Motor neuron (in vitro differentiated cells): ENCODE results near the gene SYTL3. TPM values are rescaled to one million over a fixed set of nuclear protein-coding genes. Genes with fewer than 3 reads are reported as not detected.
A peak's percentile ranks its signal among the peaks of the same experiment; 100 is the strongest.
"Not testable (repeated sequence)": the region's sequence is repeated elsewhere in the genome, so short reads cannot be mapped to it uniquely, and the experiment has no call there.

Experiments used
- ATAC-seq, 8 experiments: fragments of 200-7000 bp; cut with Tn5 transposase; replicated peaks in 6 of 8; 2 replicates each; pipeline ENCODE4 v1.8.0; 2021; ENCODE audit warnings: mild to moderate bottlenecking in 8 of 8, moderate library complexity in 8 of 8
- H3K27ac ChIP-seq, 2 donors: fragments of 250-450 bp; sonication (Bioruptor Pico); 2 replicates each; pipeline ENCODE4 v1.9.0; 2021; ENCODE audit warnings: antibody characterized with exemption in 2 of 2, mild to moderate bottlenecking in 2 of 2, moderate library complexity in 1 of 2
- H3K4me1 ChIP-seq, 2 donors: fragments of 250-450 bp; sonication (Bioruptor Pico); replicated peaks in 1 of 2; 2 replicates each; pipeline ENCODE4 v1.6.1; 2021; ENCODE audit warnings: antibody characterized with exemption in 2 of 2, mild to moderate bottlenecking in 2 of 2, moderate library complexity in 1 of 2
- H3K4me3 ChIP-seq, 5 donors: fragments of 250-450 bp; sonication (Bioruptor Pico); 2 replicates each; pipeline ENCODE4 v1.9.0; 2021; ENCODE audit warnings: antibody characterized with exemption in 5 of 5, mild to moderate bottlenecking in 5 of 5, moderate library complexity in 4 of 5
- WGBS, 10 experiments: fragments of 450-650 bp; shearing (Covaris generic); methylation state at CpG; one replicate each; pipeline ENCODE4 v1.0.0; 2022; 5-methylcytosine and 5-hydroxymethylcytosine counted together
- in situ Hi-C, 9 experiments: fragments of 400-800 bp; cut with MboI; loops; one replicate each; pipeline ENCODE4 v1.15.0; 2021; ENCODE audit warnings: low sequenced_read_pairs in 9 of 9, low pct_unique_long_range_greater_than_20kb in 2 of 9; ENCODE audit not compliant: unreplicated experiment in 9 of 9
- total RNA-seq, 8 experiments: library from RNA; unstranded; fragments of 300-600 nt; gene quantifications; 2 replicates each; pipeline versions ENCODE4 v1.2.3 to v1.2.4, GENCODE V29; 2022

The SYTL3 gene
- total RNA-seq, 8 experiments from 2014 or later = 0.52 to 15.5 (median 1.3) TPM

- no peak overlapping the region for H3K27ac ChIP-seq
- H3K4me1 ChIP-seq = peaks cover 0 to 5% of the 10 kb centered on the region in 2 donors
- in situ Hi-C loops = no loop called here
- H3K4me3 ChIP-seq = no peak overlapping the region
- ATAC-seq = no peak
- 79 to 100% (median 94%) methylated on average over 1 to 9 of the region's 20 CpGs; no CpG with 5 or more reads in 4 of the 10 experiments for WGBS, 10 experiments
Measured at GRCh38 chr6:158627168-158627939, 22.5 kb upstream of the SYTL3 start.

DNA sequence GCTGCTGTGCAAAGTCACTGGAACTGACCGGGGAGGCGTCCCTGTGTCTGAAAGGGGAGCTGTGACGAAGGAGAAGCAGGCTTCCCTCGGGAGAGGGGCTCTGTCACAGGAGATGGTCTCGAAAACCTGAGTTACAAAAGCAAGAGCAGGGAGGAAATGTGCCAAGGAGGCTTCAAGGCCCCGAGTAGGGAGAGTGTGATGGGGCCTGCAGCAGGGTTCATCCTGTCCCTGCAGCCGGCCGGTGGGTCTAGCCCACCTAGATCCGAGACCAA, 22.0 kb upstream of the SYTL3 start:
- ATAC-seq = no peak
- in situ Hi-C loops = no loop called here
- Histone ChIP-seq H3K4me1 (peaks cover 0 to 5% of the 10 kb centered on the region in 2 donors), H3K4me3 (no peak overlapping the region), H3K27ac (no peak overlapping the region)
- WGBS, 10 experiments = 83 to 88% (median 87%) methylated on average over 2 to 6 of the region's 9 CpGs; no CpG with 5 or more reads in 7 of the 10 experiments

DNA sequence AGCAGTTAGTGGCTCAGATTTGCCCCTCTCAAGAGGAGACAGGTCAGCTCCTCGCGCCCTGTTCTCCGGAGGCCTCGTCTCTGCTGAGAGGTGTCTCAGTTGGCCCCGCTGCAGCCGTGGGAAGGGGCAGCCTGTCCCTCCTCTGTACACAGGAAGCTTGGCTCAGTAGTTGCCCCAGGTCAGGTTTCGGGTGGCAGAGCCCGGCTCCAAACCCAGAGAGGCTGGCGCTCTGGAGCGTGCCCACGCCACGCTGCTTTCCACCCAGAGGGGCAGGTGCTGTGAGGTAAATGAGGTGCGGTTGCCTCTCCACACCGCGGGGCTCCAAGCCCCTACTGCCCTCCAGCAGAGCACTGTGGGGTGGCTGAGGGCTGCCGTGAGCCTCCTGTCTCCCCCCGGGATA, 21.3 kb upstream of the SYTL3 start:
- in situ Hi-C loops = no loop called here
- WGBS, 10 experiments = 85 to 100% (median 93%) methylated on average over 1 to 4 of the region's 17 CpGs; no CpG with 5 or more reads in 6 of the 10 experiments

GRCh38 chr6:158629367-158630221, 20.3 kb upstream of the SYTL3 start:
- 45 to 94% (median 81%) methylated on average over 2 to 17 of the region's 20 CpGs for WGBS, 10 experiments
- no peak for ATAC-seq
- in situ Hi-C loops = no loop called here
- Histone ChIP-seq H3K27ac (no peak overlapping the region), H3K4me3 (no peak overlapping the region), H3K4me1 (peaks cover 0 to 5% of the 10 kb centered on the region in 2 donors)

More for the DNA sequence above, 21.3 kb upstream of the SYTL3 start:
- Histone ChIP-seq H3K27ac (no peak overlapping the region), H3K4me3 (no peak overlapping the region), H3K4me1 (peaks cover 0 to 5% of the 10 kb centered on the region in 2 donors)
- no peak for ATAC-seq

DNA sequence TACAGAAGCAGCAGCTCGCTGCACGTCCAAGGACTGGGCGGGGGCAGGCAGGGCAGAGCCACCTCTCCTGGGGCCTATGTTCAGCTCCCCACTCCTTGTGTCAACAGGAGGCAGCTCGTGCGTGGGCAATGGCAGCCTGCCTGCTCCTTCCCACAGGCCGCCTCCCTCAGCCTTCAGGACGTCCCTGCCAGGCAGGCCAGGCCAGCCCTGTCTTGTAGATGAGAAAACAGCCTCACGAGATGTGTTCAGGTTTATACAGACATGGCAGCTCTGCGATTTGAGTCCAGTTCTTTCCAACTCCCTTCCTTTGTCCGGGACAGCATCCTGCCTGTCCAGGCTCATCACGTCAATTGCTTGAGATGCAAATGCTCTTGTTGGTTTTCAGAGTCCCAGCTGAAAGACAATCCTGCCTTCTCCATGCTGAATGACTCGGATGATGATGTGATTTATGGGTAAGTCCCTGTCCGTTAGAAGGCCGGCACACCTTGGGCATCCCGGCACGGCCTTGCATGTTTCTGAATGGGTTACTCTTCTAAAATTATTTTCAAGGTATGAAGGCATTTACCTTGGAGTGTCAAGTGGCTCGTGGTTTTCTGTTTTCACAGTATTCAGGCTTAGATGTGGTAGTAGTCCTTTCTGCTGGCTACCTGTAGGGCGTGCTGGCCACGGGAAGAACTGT, 18.8 kb upstream of the SYTL3 start:
- Histone ChIP-seq H3K27ac (peak overlapping the region in 1 of 2 donors; percentile 44), H3K4me1 (peaks cover 0 to 5% of the 10 kb centered on the region in 2 donors), H3K4me3 (no peak overlapping the region)
- in situ Hi-C loops = no loop called here
- WGBS, 10 experiments = 30 to 90% (median 81%) methylated on average over 2 to 14 of the region's 19 CpGs; no CpG with 5 or more reads in 1 of the 10 experiments
- peak; percentile 35 to 70 (median 54) for ATAC-seq

DNA sequence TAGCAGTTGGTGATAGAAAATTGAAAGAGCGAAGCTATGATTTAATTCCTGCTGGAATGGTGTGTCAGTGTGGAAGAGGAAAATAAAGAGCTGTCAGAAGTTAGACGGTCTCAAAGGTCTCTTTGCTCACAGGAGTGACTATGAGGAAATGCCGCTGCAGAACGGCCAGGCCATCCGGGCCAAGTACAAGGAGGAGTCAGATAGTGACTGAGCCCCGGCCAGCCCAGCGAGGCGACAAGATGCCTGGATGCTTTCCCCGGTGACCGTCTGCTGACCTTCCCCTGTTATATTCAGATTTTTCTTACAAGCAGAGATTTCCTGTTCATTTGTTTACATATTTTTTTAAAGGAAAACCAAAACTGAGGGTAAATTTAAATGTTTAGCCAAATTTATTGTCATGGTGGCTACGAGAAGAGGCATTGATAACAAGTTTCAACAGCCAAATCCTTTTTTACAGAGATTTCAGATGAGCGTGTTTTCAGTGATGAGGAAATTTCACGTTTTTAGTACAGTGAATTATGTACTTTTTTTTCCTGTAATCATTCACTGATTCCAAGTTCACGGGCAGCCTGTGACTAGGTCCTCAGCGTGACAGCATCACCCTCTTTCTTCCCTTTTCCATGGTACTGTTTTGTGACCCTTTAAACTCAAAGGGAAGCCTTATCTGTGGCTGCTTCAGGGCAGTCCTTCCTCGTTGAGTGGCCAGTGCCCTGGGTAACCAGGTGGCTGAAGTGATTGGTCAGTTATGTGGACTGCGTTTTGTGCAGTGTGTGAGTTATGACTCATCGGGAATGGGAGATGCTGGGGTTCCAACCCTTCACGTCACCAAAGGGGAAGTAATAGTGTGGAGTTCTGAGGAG, 17.9 kb upstream of the SYTL3 start:
- H3K4me1 ChIP-seq = peaks cover 0 to 5% of the 10 kb centered on the region in 2 donors
- WGBS, 10 experiments = 7 to 94% (median 81%) methylated on average over 1 to 14 of the region's 19 CpGs
- in situ Hi-C loops = no loop called here
- peak overlapping the region in 1 of 2 donors; percentile 49 for H3K27ac ChIP-seq
- no peak overlapping the region for H3K4me3 ChIP-seq
- ATAC-seq = peak; percentile 27 to 82 (median 56)

GRCh38 chr6:158632538-158633119, 17.2 kb upstream of the SYTL3 start:
- in situ Hi-C loops, H3K27ac ChIP-seq, H3K4me1 ChIP-seq, H3K4me3 ChIP-seq: not testable (repeated sequence)
- peak in 1 of 8 experiments; percentile 46 for ATAC-seq
- 80 to 100% (median 100%) methylated on average over 1 to 3 of the region's 3 CpGs; no CpG with 5 or more reads in 3 of the 10 experiments for WGBS, 10 experiments

DNA sequence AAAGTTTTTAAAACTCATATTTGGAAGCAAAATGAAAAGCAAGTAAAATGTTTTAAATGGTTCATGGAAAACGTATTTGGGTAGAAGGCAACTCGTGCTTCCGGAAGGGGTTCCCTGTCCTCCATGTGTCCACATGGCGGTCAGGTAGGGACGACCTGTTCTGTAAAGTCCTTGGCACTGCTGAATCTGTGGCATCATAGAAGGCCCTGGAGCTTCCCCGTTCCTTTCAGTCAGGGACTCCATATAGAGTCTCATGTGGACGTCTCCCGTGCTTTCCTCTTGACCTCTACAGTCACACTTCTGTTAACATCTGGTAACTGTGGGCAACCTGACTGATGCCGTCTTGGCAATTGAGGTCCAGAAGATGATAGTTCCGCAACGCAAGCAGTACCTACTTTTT, 16.7 kb upstream of the SYTL3 start:
- H3K4me3 ChIP-seq = no peak overlapping the region

DNA sequence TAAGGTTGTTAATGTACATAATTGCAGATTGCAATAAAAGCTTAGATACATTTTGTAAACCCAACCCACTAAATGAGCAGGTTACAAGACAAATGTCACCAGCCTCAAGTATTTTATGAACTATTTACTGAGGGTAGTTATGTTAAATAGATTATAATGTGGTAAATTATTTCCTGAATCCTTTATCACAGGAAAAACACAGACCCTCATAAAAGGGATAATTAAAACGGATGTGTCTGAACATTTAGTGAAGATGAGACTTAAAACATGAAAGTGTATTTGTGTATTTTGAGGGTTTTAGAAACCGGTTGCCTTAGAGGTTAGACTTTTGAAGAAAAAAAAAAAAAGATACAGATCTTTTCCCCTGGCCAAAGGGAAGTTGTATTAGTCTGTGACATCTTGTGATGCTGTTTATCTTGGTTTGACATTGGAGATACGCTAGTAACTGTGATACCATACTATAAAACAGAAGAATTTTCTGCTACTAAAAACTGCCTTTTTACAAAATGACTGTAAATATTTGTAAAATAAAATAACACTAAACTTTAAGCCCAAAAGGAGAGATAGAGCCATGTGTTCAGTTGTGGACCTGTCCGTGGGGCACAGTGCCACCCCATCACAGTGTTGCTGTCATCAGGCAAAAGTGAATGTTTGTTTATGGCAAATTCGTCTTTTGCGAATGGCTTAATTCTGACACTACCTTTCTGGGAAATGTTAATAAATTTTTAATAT, 15.0 kb upstream of the SYTL3 start:
- Histone ChIP-seq H3K4me1 (peaks cover 0 to 5% of the 10 kb centered on the region in 2 donors), H3K4me3 (no peak overlapping the region), H3K27ac (no peak overlapping the region)
- in situ Hi-C loops = no loop called here
- 68 to 100% (median 94%) methylated on average over 2 to 6 of the region's 6 CpGs for WGBS, 10 experiments
- ATAC-seq = no peak

More for the DNA sequence above, 16.7 kb upstream of the SYTL3 start:
- in situ Hi-C loops = no loop called here
- Histone ChIP-seq H3K4me1 (peaks cover 0 to 5% of the 10 kb centered on the region in 2 donors), H3K27ac (no peak overlapping the region)
- no peak for ATAC-seq
- 78 to 100% (median 100%) methylated on average over 1 to 11 of the region's 11 CpGs; no CpG with 5 or more reads in 1 of the 10 experiments for WGBS, 10 experiments

- WGBS, 10 experiments = 90 to 100% (median 97%) methylated on average over 2 to 7 of the region's 7 CpGs; no CpG with 5 or more reads in 2 of the 10 experiments
- no peak overlapping the region for H3K4me3 ChIP-seq
- H3K4me1 ChIP-seq = peaks cover 0 to 5% of the 10 kb centered on the region in 2 donors
- in situ Hi-C loops = no loop called here
- ATAC-seq = no peak
- H3K27ac ChIP-seq = no peak overlapping the region
Measured at GRCh38 chr6:158635427-158636073, 14.3 kb upstream of the SYTL3 start.

- no peak overlapping the region for H3K27ac ChIP-seq
- no peak for ATAC-seq
- no peak overlapping the region for H3K4me3 ChIP-seq
- WGBS, 10 experiments = 74 to 100% (median 95%) methylated on average over 2 to 8 of the region's 8 CpGs; no CpG with 5 or more reads in 1 of the 10 experiments
- H3K4me1 ChIP-seq = peaks cover 0 to 5% of the 10 kb centered on the region in 2 donors
- in situ Hi-C loops = no loop called here
Measured at GRCh38 chr6:158636778-158637177, 13.1 kb upstream of the SYTL3 start.
